ENCODE results near the gene GAPDHS. TPM values are rescaled to one million over a fixed set of nuclear protein-coding genes. Genes with fewer than 3 reads are reported as not detected.
A peak's percentile ranks its signal among the peaks of the same experiment; 100 is the strongest.

GAPDHS gene
- total and polyA plus RNA-seq, 2 of the 13 experiments (the other 11 are each of a cell fraction or from before 2014, with no cell fraction given): not detected

DNA sequence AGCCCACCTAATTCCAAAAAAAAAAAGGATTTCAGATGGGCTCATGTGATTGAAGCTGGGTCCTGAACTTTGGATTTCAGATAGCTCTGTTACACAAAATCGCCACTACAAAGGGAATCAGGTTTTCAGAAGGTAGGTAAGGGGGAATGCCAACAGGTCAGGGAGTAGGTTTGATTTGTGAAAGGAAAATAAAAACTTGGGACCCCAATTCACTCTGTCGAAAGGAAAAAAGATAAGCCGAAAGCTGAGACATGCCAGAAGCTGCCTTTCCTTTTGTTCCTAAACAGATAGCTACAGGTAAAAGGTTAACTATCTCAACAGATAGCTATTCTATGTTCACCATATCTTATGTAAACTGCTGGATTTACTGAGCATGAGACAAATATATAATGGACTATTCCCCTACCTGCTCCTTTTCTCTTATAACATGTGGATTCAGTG lies 47.0 kb upstream of the GAPDHS start (continued):
- TF ChIP-seq SOX13 (IDR thresholded peaks at IDR 0.05) (no peak; the same call in 1 of the 2 replicates), SOX13 (CRISPR knock-in tag; conservative IDR thresholded peaks at IDR 0.05 in 1 of 2, IDR thresholded peaks at IDR 0.05 in 1 of 2) (peak in 1 of 2 experiments; percentile 70; a peak in 2 of 4 replicates), FOXK1 (CRISPR knock-in tag; IDR thresholded peaks at IDR 0.05; ENCODE audit: borderline replicate concordance, low read depth) (no peak), MED1 (CRISPR knock-in tag; IDR thresholded peaks at IDR 0.05) (peak; percentile 41), ZKSCAN8 (CRISPR knock-in tag; IDR thresholded peaks at IDR 0.05; ENCODE audit: borderline replicate concordance) (no peak), SATB2 (CRISPR knock-in tag; IDR thresholded peaks at IDR 0.05) (no peak), PLRG1 (conservative IDR thresholded peaks at IDR 0.05) (no peak), MEF2D (CRISPR knock-in tag; IDR thresholded peaks at IDR 0.05) (no peak), RXRB (CRISPR knock-in tag; IDR thresholded peaks at IDR 0.05; ENCODE audit: borderline replicate concordance) (peak; percentile 43; the same call in 1 of the 2 replicates), SCMH1 (CRISPR knock-in tag; IDR thresholded peaks at IDR 0.05; ENCODE audit: borderline replicate concordance) (no peak), SIX1 (CRISPR knock-in tag; IDR thresholded peaks at IDR 0.05; ENCODE audit: borderline replicate concordance) (peak; percentile 70; the same call in 1 of the 2 replicates), KLF13 (CRISPR knock-in tag; IDR thresholded peaks at IDR 0.05) (no peak), BRCA1 (CRISPR knock-in tag; IDR thresholded peaks at IDR 0.05) (no peak), GLI4 (CRISPR knock-in tag; IDR thresholded peaks at IDR 0.05; ENCODE audit: borderline replicate concordance) (no peak), SMARCE1 (IDR thresholded peaks at IDR 0.05; ENCODE audit: borderline replicate concordance) (no peak)
- TF ChIP-seq, protein P1, sequence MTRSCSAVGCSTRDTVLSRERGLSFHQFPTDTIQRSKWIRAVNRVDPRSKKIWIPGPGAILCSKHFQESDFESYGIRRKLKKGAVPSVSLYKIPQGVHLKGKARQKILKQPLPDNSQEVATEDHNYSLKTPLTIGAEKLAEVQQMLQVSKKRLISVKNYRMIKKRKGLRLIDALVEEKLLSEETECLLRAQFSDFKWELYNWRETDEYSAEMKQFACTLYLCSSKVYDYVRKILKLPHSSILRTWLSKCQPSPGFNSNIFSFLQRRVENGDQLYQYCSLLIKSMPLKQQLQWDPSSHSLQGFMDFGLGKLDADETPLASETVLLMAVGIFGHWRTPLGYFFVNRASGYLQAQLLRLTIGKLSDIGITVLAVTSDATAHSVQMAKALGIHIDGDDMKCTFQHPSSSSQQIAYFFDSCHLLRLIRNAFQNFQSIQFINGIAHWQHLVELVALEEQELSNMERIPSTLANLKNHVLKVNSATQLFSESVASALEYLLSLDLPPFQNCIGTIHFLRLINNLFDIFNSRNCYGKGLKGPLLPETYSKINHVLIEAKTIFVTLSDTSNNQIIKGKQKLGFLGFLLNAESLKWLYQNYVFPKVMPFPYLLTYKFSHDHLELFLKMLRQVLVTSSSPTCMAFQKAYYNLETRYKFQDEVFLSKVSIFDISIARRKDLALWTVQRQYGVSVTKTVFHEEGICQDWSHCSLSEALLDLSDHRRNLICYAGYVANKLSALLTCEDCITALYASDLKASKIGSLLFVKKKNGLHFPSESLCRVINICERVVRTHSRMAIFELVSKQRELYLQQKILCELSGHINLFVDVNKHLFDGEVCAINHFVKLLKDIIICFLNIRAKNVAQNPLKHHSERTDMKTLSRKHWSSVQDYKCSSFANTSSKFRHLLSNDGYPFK (CRISPR knock-in tag; IDR thresholded peaks at IDR 0.05; ENCODE audit: borderline replicate concordance): no peak
- TF ChIP-seq, protein P2, sequence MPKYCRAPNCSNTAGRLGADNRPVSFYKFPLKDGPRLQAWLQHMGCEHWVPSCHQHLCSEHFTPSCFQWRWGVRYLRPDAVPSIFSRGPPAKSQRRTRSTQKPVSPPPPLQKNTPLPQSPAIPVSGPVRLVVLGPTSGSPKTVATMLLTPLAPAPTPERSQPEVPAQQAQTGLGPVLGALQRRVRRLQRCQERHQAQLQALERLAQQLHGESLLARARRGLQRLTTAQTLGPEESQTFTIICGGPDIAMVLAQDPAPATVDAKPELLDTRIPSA (CRISPR knock-in tag; IDR thresholded peaks at IDR 0.05; ENCODE audit: borderline replicate concordance): no peak
- TF ChIP-seq, protein P3, sequence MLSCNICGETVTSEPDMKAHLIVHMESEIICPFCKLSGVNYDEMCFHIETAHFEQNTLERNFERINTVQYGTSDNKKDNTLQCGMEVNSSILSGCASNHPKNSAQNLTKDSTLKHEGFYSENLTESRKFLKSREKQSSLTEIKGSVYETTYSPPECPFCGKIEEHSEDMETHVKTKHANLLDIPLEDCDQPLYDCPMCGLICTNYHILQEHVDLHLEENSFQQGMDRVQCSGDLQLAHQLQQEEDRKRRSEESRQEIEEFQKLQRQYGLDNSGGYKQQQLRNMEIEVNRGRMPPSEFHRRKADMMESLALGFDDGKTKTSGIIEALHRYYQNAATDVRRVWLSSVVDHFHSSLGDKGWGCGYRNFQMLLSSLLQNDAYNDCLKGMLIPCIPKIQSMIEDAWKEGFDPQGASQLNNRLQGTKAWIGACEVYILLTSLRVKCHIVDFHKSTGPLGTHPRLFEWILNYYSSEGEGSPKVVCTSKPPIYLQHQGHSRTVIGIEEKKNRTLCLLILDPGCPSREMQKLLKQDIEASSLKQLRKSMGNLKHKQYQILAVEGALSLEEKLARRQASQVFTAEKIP (CRISPR knock-in tag; IDR thresholded peaks at IDR 0.05; ENCODE audit: borderline replicate concordance): no peak
- TF ChIP-seq, protein P4, sequence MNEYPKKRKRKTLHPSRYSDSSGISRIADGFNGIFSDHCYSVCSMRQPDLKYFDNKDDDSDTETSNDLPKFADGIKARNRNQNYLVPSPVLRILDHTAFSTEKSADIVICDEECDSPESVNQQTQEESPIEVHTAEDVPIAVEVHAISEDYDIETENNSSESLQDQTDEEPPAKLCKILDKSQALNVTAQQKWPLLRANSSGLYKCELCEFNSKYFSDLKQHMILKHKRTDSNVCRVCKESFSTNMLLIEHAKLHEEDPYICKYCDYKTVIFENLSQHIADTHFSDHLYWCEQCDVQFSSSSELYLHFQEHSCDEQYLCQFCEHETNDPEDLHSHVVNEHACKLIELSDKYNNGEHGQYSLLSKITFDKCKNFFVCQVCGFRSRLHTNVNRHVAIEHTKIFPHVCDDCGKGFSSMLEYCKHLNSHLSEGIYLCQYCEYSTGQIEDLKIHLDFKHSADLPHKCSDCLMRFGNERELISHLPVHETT (CRISPR knock-in tag; conservative IDR thresholded peaks at IDR 0.05): no peak
- TF ChIP-seq, protein P5, sequence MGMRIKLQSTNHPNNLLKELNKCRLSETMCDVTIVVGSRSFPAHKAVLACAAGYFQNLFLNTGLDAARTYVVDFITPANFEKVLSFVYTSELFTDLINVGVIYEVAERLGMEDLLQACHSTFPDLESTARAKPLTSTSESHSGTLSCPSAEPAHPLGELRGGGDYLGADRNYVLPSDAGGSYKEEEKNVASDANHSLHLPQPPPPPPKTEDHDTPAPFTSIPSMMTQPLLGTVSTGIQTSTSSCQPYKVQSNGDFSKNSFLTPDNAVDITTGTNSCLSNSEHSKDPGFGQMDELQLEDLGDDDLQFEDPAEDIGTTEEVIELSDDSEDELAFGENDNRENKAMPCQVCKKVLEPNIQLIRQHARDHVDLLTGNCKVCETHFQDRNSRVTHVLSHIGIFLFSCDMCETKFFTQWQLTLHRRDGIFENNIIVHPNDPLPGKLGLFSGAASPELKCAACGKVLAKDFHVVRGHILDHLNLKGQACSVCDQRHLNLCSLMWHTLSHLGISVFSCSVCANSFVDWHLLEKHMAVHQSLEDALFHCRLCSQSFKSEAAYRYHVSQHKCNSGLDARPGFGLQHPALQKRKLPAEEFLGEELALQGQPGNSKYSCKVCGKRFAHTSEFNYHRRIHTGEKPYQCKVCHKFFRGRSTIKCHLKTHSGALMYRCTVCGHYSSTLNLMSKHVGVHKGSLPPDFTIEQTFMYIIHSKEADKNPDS (CRISPR knock-in tag; IDR thresholded peaks at IDR 0.05): no peak
